H1 (cell line): Measurements from ENCODE around the gene MEGF11. TPM values are rescaled to one million over a fixed set of nuclear protein-coding genes. Genes with fewer than 3 reads are reported as not detected.

Source experiments
- CTCF ChIA-PET: fragments of 300-600 bp; sonication (Branson Sonifier 250); formaldehyde crosslinking; loops from one replicate; lab custom pipeline; 2021; ENCODE audit not compliant: partially characterized antibody; lab: Charles Lee
- POLR2A ChIA-PET: fragments of 300-600 bp; sonication (Branson Sonifier 250); formaldehyde crosslinking; loops from one replicate; lab custom pipeline; 2021; ENCODE audit warnings: inconsistent platforms; ENCODE audit not compliant: partially characterized antibody; lab: Charles Lee
- DNase-seq, 2 experiments: peaks; one replicate each; pipeline versions ENCODE4 v3.0.0 to v3.0.0-alpha.2; 2010 to 2022; ENCODE audit warnings: low spot score in 2 of 2, low read depth in 1 of 2, mixed read lengths in 1 of 2
- FAIRE-seq: peaks from 2 replicates; lab custom pipeline; 2011; peaks lifted over from hg19 to GRCh38; lab: Jason Lieb, UNC
- H2AFZ ChIP-seq: 2 replicates; pipeline ENCODE4 v1.8.1; 2012; ENCODE audit warnings: low read length, inconsistent platforms
- H2AK5ac ChIP-seq: 2 replicates; pipeline ENCODE4 v1.6.1; 2013; ENCODE audit warnings: low read depth, low read length
- H2BK120ac ChIP-seq: replicated peaks from 2 replicates; pipeline ENCODE3; 2013; ENCODE audit warnings: low read depth, low read length, inconsistent platforms
- H2BK12ac ChIP-seq: 2 replicates; pipeline ENCODE4 v1.6.1; 2013; ENCODE audit warnings: low read depth, low read length
- H2BK15ac ChIP-seq: 2 replicates; pipeline ENCODE4 v1.6.1; 2013; ENCODE audit warnings: low read length
- H2BK20ac ChIP-seq: 2 replicates; pipeline ENCODE4 v1.6.1; 2013; ENCODE audit warnings: low read length
- H2BK5ac ChIP-seq: 2 replicates; pipeline ENCODE4 v1.6.1; 2013; ENCODE audit warnings: low read depth, low read length
- H3K14ac ChIP-seq: 2 replicates; pipeline ENCODE4 v1.6.1; 2013; ENCODE audit warnings: inconsistent platforms; ENCODE audit not compliant: insufficient read length
- H3K18ac ChIP-seq: 2 replicates; pipeline ENCODE4 v1.6.1; 2013; ENCODE audit warnings: low read length; ENCODE audit errors: extremely low read depth
- H3K23ac ChIP-seq: 2 replicates; pipeline ENCODE4 v1.6.1; 2013; ENCODE audit warnings: inconsistent platforms; ENCODE audit not compliant: insufficient read length
- H3K23me2 ChIP-seq: 2 replicates; pipeline ENCODE4 v1.6.1; 2013; ENCODE audit warnings: low read depth, low read length
- H3K27ac ChIP-seq: 2 replicates; pipeline ENCODE4 v1.6.1; 2011; ENCODE audit warnings: low read depth, low read length, inconsistent platforms
- H3K27me3 ChIP-seq, 4 experiments: replicated peaks in 1 of 4; 1 replicate in 1 of 4; 2 replicates in 3 of 4; pipeline versions ENCODE4 v1.6.1 to v1.8.1; 2011 to 2013; ENCODE audit warnings: low read length in 3 of 4, mild to moderate bottlenecking in 3 of 4, inconsistent platforms in 2 of 4, mixed read lengths in 2 of 4, moderate library complexity in 1 of 4; ENCODE audit not compliant: control insufficient read depth in 3 of 4, insufficient read depth in 3 of 4; ENCODE audit errors: extremely low read depth in 1 of 4
- H3K36me3 ChIP-seq, 4 experiments: 2 replicates each; pipeline versions ENCODE4 v1.6.1 to v1.8.1; 2011 to 2013; ENCODE audit warnings: mild to moderate bottlenecking in 4 of 4, low read length in 3 of 4, moderate library complexity in 2 of 4, control low read depth in 1 of 4, inconsistent platforms in 1 of 4; ENCODE audit not compliant: insufficient read depth in 4 of 4, control insufficient read depth in 2 of 4
- H3K4ac ChIP-seq: replicated peaks from 2 replicates; pipeline ENCODE3; 2013; ENCODE audit warnings: low read length, low read depth, mixed read lengths, inconsistent platforms; ENCODE audit not compliant: insufficient read length
- H3K4me1 ChIP-seq, 4 experiments: replicated peaks in 1 of 4; 1 replicate in 1 of 4; 2 replicates in 3 of 4; pipeline versions ENCODE4 v1.6.1 to v1.8.1; 2011 to 2013; ENCODE audit warnings: low read length in 3 of 4, inconsistent platforms in 2 of 4, mixed read lengths in 1 of 4; ENCODE audit not compliant: insufficient read depth in 4 of 4, control insufficient read depth in 3 of 4
- H3K4me2 ChIP-seq, 2 experiments: 2 replicates each; pipeline versions ENCODE4 v1.6.1 to v1.8.1; 2011 to 2013; ENCODE audit warnings: low read depth in 2 of 2, low read length in 2 of 2, control low read depth in 1 of 2, inconsistent platforms in 1 of 2, mild to moderate bottlenecking in 1 of 2; ENCODE audit not compliant: insufficient read depth in 1 of 2
- H3K4me3 ChIP-seq, 4 experiments: fragments of 200-600, 300-600 bp in 1 of 4; sonication (generic), shearing (Covaris generic), sonication (Bioruptor Twin) in 1 of 4; 2 replicates each; pipeline versions ENCODE4 v1.5.1 to v1.8.1; 2011 to 2016; ENCODE audit warnings: low read length in 4 of 4, low read depth in 3 of 4, control low read depth in 2 of 4, inconsistent platforms in 2 of 4, mild to moderate bottlenecking in 2 of 4, mixed read lengths in 1 of 4, moderate library complexity in 1 of 4; ENCODE audit not compliant: insufficient read depth in 2 of 4; ENCODE audit errors: extremely low read depth in 1 of 4
- H3K56ac ChIP-seq: replicated peaks from 2 replicates; pipeline ENCODE3; 2013; ENCODE audit warnings: low read depth, mild to moderate bottlenecking, mixed read lengths, low read length, inconsistent platforms; ENCODE audit not compliant: insufficient read length
- H3K79me1 ChIP-seq: 2 replicates; pipeline ENCODE4 v1.6.1; 2013; ENCODE audit warnings: low read depth, low read length, control low read depth
- H3K79me2 ChIP-seq, 2 experiments: 2 replicates each; pipeline versions ENCODE4 v1.6.1 to v1.8.1; 2012 to 2013; ENCODE audit warnings: low read length in 2 of 2, mild to moderate bottlenecking in 2 of 2, inconsistent platforms in 1 of 2; ENCODE audit not compliant: insufficient read depth in 2 of 2, control insufficient read depth in 1 of 2
- H3K9ac ChIP-seq, 4 experiments: replicated peaks in 1 of 4; 1 replicate in 1 of 4; 2 replicates in 3 of 4; pipeline versions ENCODE4 v1.6.1 to v1.8.1; 2011 to 2013; ENCODE audit warnings: low read depth in 3 of 4, low read length in 3 of 4, control low read depth in 2 of 4, mild to moderate bottlenecking in 2 of 4, moderate library complexity in 2 of 4, inconsistent platforms in 1 of 4; ENCODE audit errors: extremely low read depth in 1 of 4
- H3K9me3 ChIP-seq, 2 experiments: 2 replicates each; pipeline versions ENCODE4 v1.6.1 to v1.8.1; 2012 to 2013; ENCODE audit warnings: mild to moderate bottlenecking in 2 of 2, moderate library complexity in 2 of 2, control low read depth in 1 of 2, inconsistent platforms in 1 of 2, low read depth in 1 of 2, low read length in 1 of 2, mixed read lengths in 1 of 2; ENCODE audit not compliant: insufficient read depth in 2 of 2
- H4K20me1 ChIP-seq, 2 experiments: replicated peaks in 1 of 2; 2 replicates each; pipeline versions ENCODE3 to v1.8.1; 2011 to 2013; ENCODE audit warnings: inconsistent platforms in 2 of 2, low read length in 2 of 2, mild to moderate bottlenecking in 1 of 2; ENCODE audit not compliant: insufficient read depth in 2 of 2, control insufficient read depth in 1 of 2
- H4K5ac ChIP-seq: 2 replicates; pipeline ENCODE4 v1.6.1; 2013; ENCODE audit warnings: low read length, low read depth, mixed read lengths, inconsistent platforms; ENCODE audit not compliant: insufficient read length
- H4K8ac ChIP-seq: 2 replicates; pipeline ENCODE4 v1.8.0; 2013; ENCODE audit warnings: mild to moderate bottlenecking, moderate library complexity, low read length, inconsistent platforms; ENCODE audit not compliant: insufficient read depth; ENCODE audit errors: extremely low read depth
- H4K91ac ChIP-seq: replicated peaks from 2 replicates; pipeline ENCODE3; 2013; ENCODE audit warnings: low read length, mixed read lengths, inconsistent platforms; ENCODE audit not compliant: insufficient read length
- BCL11A ChIP-seq, 2 experiments: IDR thresholded peaks; one replicate each; pipeline ENCODE4 v1.6.1; 2011; ENCODE audit warnings: low read depth in 2 of 2, low read length in 2 of 2, mild to moderate bottlenecking in 2 of 2
- CBX8 ChIP-seq: fragments of 300-800, 300-1000 bp; sonication (generic); IDR thresholded peaks from 2 replicates; pipeline ENCODE4 v1.7.1; 2016; ENCODE audit warnings: low read depth, low read length, borderline replicate concordance
- CHD1 ChIP-seq: IDR thresholded peaks from 2 replicates; pipeline ENCODE4 v1.6.1; 2012; ENCODE audit warnings: low read depth, low read length, improper control_type of control experiment
- JUND ChIP-seq: IDR thresholded peaks from 2 replicates; pipeline ENCODE4 v1.6.1; 2011; ENCODE audit warnings: mild to moderate bottlenecking, improper control_type of control experiment, low read length
- NRF1 ChIP-seq: IDR thresholded peaks from 2 replicates; pipeline ENCODE4 v1.6.1; 2011; ENCODE audit warnings: mild to moderate bottlenecking, low read depth, low read length, improper control_type of control experiment
- RAD21 ChIP-seq, 2 experiments: IDR thresholded peaks in 1 of 2; conservative IDR thresholded peaks in 1 of 2; 2 replicates each; pipeline ENCODE4 v1.6.1; 2011; ENCODE audit warnings: low read depth in 2 of 2, low read length in 2 of 2, improper control_type of control experiment in 1 of 2, inconsistent platforms in 1 of 2, mild to moderate bottlenecking in 1 of 2, moderate library complexity in 1 of 2
- SIN3A ChIP-seq, 2 experiments: IDR thresholded peaks in 1 of 2; conservative IDR thresholded peaks in 1 of 2; 2 replicates each; pipeline ENCODE4 v1.6.1; 2011 to 2012; ENCODE audit warnings: low read length in 2 of 2, improper control_type of control experiment in 1 of 2, low read depth in 1 of 2, mild to moderate bottlenecking in 1 of 2
- SP2 ChIP-seq: IDR thresholded peaks from 2 replicates; pipeline ENCODE4 v1.6.1; 2012; ENCODE audit warnings: mild to moderate bottlenecking, low read length, inconsistent platforms
- SUZ12 ChIP-seq: fragments of 200-600 bp; sonication (generic); IDR thresholded peaks from 2 replicates; pipeline ENCODE4 v1.6.1; 2012; ENCODE audit warnings: mild to moderate bottlenecking, inconsistent platforms, low read length, moderate library complexity, mixed read lengths
- TAF1 ChIP-seq: IDR thresholded peaks from 2 replicates; pipeline ENCODE4 v1.6.1; 2011; ENCODE audit warnings: mild to moderate bottlenecking, low read depth, low read length
- TCF12 ChIP-seq: IDR thresholded peaks from 2 replicates; pipeline ENCODE4 v1.6.1; 2011; ENCODE audit warnings: low read depth, mild to moderate bottlenecking, low read length
- ZNF274 ChIP-seq: IDR thresholded peaks from 2 replicates; pipeline ENCODE4 v1.7.0; 2012; ENCODE audit warnings: low read length, borderline replicate concordance; ENCODE audit errors: extremely low read depth
- WGBS, 2 experiments: shearing (Covaris generic) in 1 of 2; methylation state at CpG; one replicate each; pipeline versions ENCODE4 v1.1.6 to v1.1.7; 2013 to 2015; ENCODE audit warnings: low lambda C conversion rate in 2 of 2, mixed read lengths in 2 of 2, inconsistent platforms in 1 of 2, low coverage in 1 of 2, missing lambda C conversion rate in 1 of 2; ENCODE audit not compliant: insufficient replicate concordance in 2 of 2, insufficient coverage in 1 of 2, insufficient read length in 1 of 2; ENCODE audit errors: extremely low coverage in 1 of 2, missing lambda C conversion rate in 1 of 2; 5-methylcytosine and 5-hydroxymethylcytosine counted together
- polyA plus RNA-seq, 7 experiments: library from polyadenylated mRNA; depleted of rRNA in 3 of 7; stranded (reverse) in 5 of 7; unstranded in 2 of 7; fragments of >200 nt in 5 of 7; fragments of 200-250 nt in 2 of 7; gene quantifications; 1 replicate in 5 of 7; 2 replicates in 1 of 7; 4 replicates in 1 of 7; pipeline versions ENCODE4 v1.2.1 to v1.2.3, GENCODE V29; 2011 to 2013; ENCODE audit warnings: missing spikeins in 2 of 7, mixed read lengths in 2 of 7
- total RNA-seq: library from RNA; stranded (reverse); fragmentation: NEBNext Ultra II Directional; extraction: Animal tissue kit (Norgen Biotek cat#: 25700); gene quantifications from 2 replicates; pipeline ENCODE4 v1.2.1, GENCODE V29; 2021
- TF ChIP-seq, protein P1 (sequence below): IDR thresholded peaks from 2 replicates; pipeline ENCODE4 v1.6.1; 2012; ENCODE audit warnings: inconsistent platforms

Gene MEGF11
- total and polyA plus RNA-seq, 2 of the 8 experiments (the other 6 are each of a cell fraction or from before 2014, with no cell fraction given): 4.4 to 4.8 TPM

DNA sequence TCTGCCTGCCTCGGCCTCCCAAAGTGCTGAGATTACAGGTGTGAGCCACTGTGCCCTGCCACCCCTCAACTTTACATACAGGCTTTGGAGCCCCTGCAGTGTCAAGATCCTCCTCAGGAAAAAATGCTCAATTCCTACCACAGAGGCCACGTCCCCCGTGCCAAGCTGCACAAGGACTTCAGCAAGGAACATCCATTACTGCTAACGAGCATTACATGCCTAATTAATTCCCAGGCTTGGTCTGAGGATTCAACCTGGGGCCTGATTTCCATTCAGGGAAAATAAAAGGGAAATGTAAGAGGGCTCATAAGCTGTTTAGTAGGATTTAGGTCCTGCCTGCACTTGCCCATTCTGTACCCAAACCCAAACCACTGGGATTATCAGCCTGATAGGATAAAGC lies 222.9 kb downstream of the MEGF11 start:
- Histone ChIP-seq H4K20me1 (no peaks in the 10 kb centered on the region), H3K23me2 (no peaks in the 10 kb centered on the region), H3K23ac (no peak overlapping the region), H3K18ac (no peak overlapping the region), H3K79me1 (no peaks in the 10 kb centered on the region), H3K79me2 (no peaks in the 10 kb centered on the region), H3K56ac (no peak overlapping the region), H3K4me1 (peaks cover 2 to 18% (median 11%) of the 10 kb centered on the region in 4 experiments), H4K5ac (no peak overlapping the region), H3K4ac (no peak overlapping the region), H3K27me3 (no peaks in the 10 kb centered on the region), H2AFZ (no peak overlapping the region), H3K14ac (no peak overlapping the region), H3K9me3 (peaks cover 21 to 22% of the 10 kb centered on the region in 2 experiments), H3K27ac (no peak overlapping the region), H4K91ac (no peak overlapping the region), H3K4me2 (no peak overlapping the region), H4K8ac (no peak overlapping the region), H2AK5ac (no peak overlapping the region), H2BK12ac (no peak overlapping the region), H2BK15ac (no peak overlapping the region; the same call in 1 of the 2 replicates), H3K9ac (no peak overlapping the region), H2BK5ac (no peak overlapping the region), H2BK20ac (no peak overlapping the region; the same call in 1 of the 2 replicates), H2BK120ac (no peak overlapping the region), H3K4me3 (no peak overlapping the region), H3K36me3 (no peaks in the 10 kb centered on the region)
- TF ChIP-seq SUZ12: no peak
- TF ChIP-seq TCF12: no peak
- TF ChIP-seq NRF1: no peak
- TF ChIP-seq BCL11A (IDR thresholded peaks at IDR 0.05; ENCODE audit: low read depth in 2 of 2, low read length in 2 of 2): no peak
- TF ChIP-seq SP2: no peak
- TF ChIP-seq TAF1: no peak
- no peak for TF ChIP-seq ZNF274
- TF ChIP-seq SIN3A (conservative IDR thresholded peaks at IDR 0.05 in 1 of 2, IDR thresholded peaks at IDR 0.05 in 1 of 2; ENCODE audit: low read depth in 1 of 2, low read length in 2 of 2): no peak
- TF ChIP-seq CBX8: no peak
- no peak for TF ChIP-seq JUND
- no peak for TF ChIP-seq CHD1
- TF ChIP-seq, protein P1, sequence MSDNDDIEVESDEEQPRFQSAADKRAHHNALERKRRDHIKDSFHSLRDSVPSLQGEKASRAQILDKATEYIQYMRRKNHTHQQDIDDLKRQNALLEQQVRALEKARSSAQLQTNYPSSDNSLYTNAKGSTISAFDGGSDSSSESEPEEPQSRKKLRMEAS: no peak
- TF ChIP-seq RAD21 (IDR thresholded peaks at IDR 0.05 in 1 of 2, conservative IDR thresholded peaks at IDR 0.05 in 1 of 2; ENCODE audit: low read depth in 2 of 2, low read length in 2 of 2): no peak
- no peak for DNase-seq
- no peak for FAIRE-seq
- CTCF ChIA-PET: no interaction called here
- POLR2A ChIA-PET: no interaction called here
- WGBS, 2 experiments: 98% methylated on average over 3 of the region's 4 CpGs; no CpG with 5 or more reads in 1 of the 2 experiments
